CD14-positive monocyte (primary cell): ENCODE results near the gene USP9X. TPM values are rescaled to one million over a fixed set of nuclear protein-coding genes. Genes with fewer than 3 reads are reported as not detected.

Source experiments
- DNase-seq, 3 donors: peaks; one replicate each; pipeline ENCODE4 v3.0.0-alpha.2; 2011 to 2022
- H2AFZ ChIP-seq: 2 replicates; pipeline ENCODE4 v1.6.0; 2012; ENCODE audit warnings: mild to moderate bottlenecking, low read depth, low read length, inconsistent platforms; ENCODE audit not compliant: insufficient read depth, poor library complexity, severe bottlenecking
- H3K27ac ChIP-seq, 2 donors: 1 replicate in 1 of 2; 2 replicates in 1 of 2; pipeline ENCODE4 v1.5.1; 2012 to 2013; ENCODE audit warnings: low read length in 2 of 2, control low read depth in 1 of 2, inconsistent platforms in 1 of 2, low read depth in 1 of 2, mild to moderate bottlenecking in 1 of 2
- H3K27me3 ChIP-seq, 2 donors: one replicate each; pipeline versions ENCODE4 v1.6.0 to v1.6.1; 2011 to 2013; ENCODE audit warnings: low read length in 2 of 2; ENCODE audit not compliant: control insufficient read depth in 2 of 2, insufficient read depth in 2 of 2
- H3K36me3 ChIP-seq, 2 donors: replicated peaks in 1 of 2; 1 replicate in 1 of 2; 2 replicates in 1 of 2; pipeline versions ENCODE4 v1.5.1 to v1.6.1; 2012 to 2013; ENCODE audit warnings: low read length in 2 of 2, control low read depth in 1 of 2, inconsistent platforms in 1 of 2, mild to moderate bottlenecking in 1 of 2; ENCODE audit not compliant: insufficient read depth in 2 of 2, control insufficient read depth in 1 of 2
- H3K4me1 ChIP-seq, 2 donors: 1 replicate in 1 of 2; 2 replicates in 1 of 2; pipeline versions ENCODE4 v1.5.1 to v1.6.1; 2012 to 2013; ENCODE audit warnings: low read length in 2 of 2, control low read depth in 1 of 2, inconsistent platforms in 1 of 2, mild to moderate bottlenecking in 1 of 2, moderate library complexity in 1 of 2; ENCODE audit not compliant: insufficient read depth in 2 of 2, control insufficient read depth in 1 of 2
- H3K4me2 ChIP-seq: replicated peaks from 2 replicates; pipeline ENCODE3; 2012; ENCODE audit warnings: low read length, moderate library complexity, mild to moderate bottlenecking; ENCODE audit not compliant: poor library complexity, severe bottlenecking; ENCODE audit errors: extremely low read depth
- H3K4me3 ChIP-seq, 3 experiments: fragments of 200-600 bp in 1 of 3; sonication (generic) in 1 of 3; replicated peaks in 1 of 3; 1 replicate in 2 of 3; 2 replicates in 1 of 3; pipeline ENCODE4 v1.5.1; 2011 to 2013; ENCODE audit warnings: low read length in 3 of 3, mild to moderate bottlenecking in 3 of 3, control low read depth in 2 of 3, low read depth in 2 of 3, inconsistent platforms in 1 of 3, moderate library complexity in 1 of 3
- H3K79me2 ChIP-seq: 2 replicates; pipeline ENCODE4 v1.6.0; 2012; ENCODE audit warnings: mild to moderate bottlenecking, control low read depth, inconsistent platforms, low read length, moderate library complexity; ENCODE audit not compliant: insufficient read depth
- H3K9ac ChIP-seq: 2 replicates; pipeline ENCODE4 v1.6.0; 2017; ENCODE audit warnings: low read length, mild to moderate bottlenecking; ENCODE audit not compliant: insufficient read depth, poor library complexity, severe bottlenecking
- H3K9me3 ChIP-seq, 2 donors: replicated peaks in 1 of 2; 1 replicate in 1 of 2; 2 replicates in 1 of 2; pipeline versions ENCODE4 v1.5.1 to v1.6.1; 2012 to 2013; ENCODE audit warnings: low read length in 2 of 2, control low read depth in 1 of 2; ENCODE audit not compliant: control insufficient read depth in 1 of 2, insufficient read depth in 1 of 2
- H4K20me1 ChIP-seq: 2 replicates; pipeline ENCODE4 v1.6.0; 2012; ENCODE audit warnings: mild to moderate bottlenecking, low read length, control low read depth, moderate library complexity; ENCODE audit not compliant: insufficient read depth
- H3K27ac Mint-ChIP-seq, 7 donors: one replicate each; pipeline ENCODE4 v1.8.0; 2020; ENCODE audit warnings: mild to moderate bottlenecking in 7 of 7, mixed read lengths in 7 of 7, moderate library complexity in 6 of 7, inconsistent platforms in 2 of 7
- H3K27me3 Mint-ChIP-seq, 3 donors: one replicate each; pipeline ENCODE4 v1.8.0; 2021 to 2022; ENCODE audit warnings: low read depth in 3 of 3, mild to moderate bottlenecking in 3 of 3, mixed read lengths in 3 of 3, moderate library complexity in 3 of 3, inconsistent platforms in 1 of 3
- H3K36me3 Mint-ChIP-seq, 2 donors: one replicate each; pipeline ENCODE4 v1.8.0; 2020; ENCODE audit warnings: mixed read lengths in 2 of 2, inconsistent platforms in 1 of 2, mild to moderate bottlenecking in 1 of 2
- H3K4me1 Mint-ChIP-seq: one replicate; pipeline ENCODE4 v1.8.0; 2020; ENCODE audit warnings: mild to moderate bottlenecking, mixed read lengths
- H3K4me3 Mint-ChIP-seq, 2 donors: one replicate each; pipeline ENCODE4 v1.8.0; 2020; ENCODE audit warnings: mild to moderate bottlenecking in 2 of 2, mixed read lengths in 2 of 2, moderate library complexity in 1 of 2
- H3K9me3 Mint-ChIP-seq, 7 donors: one replicate each; pipeline ENCODE4 v1.8.0; 2020 to 2022; ENCODE audit warnings: mixed read lengths in 7 of 7, mild to moderate bottlenecking in 6 of 7, moderate library complexity in 6 of 7, inconsistent platforms in 2 of 7
- WGBS: methylation state at CpG from one replicate; pipeline ENCODE4 v1.1.5; 2013; ENCODE audit warnings: missing lambda C conversion rate; ENCODE audit not compliant: insufficient coverage; 5-methylcytosine and 5-hydroxymethylcytosine counted together
- intact Hi-C, 2 donors: fragments of 100-400 bp; cut with micrococcal nuclease; formaldehyde crosslinking; loops; one replicate each; pipeline versions ENCODE4 v1.15.0 to v1.15.1; 2023
- polyA plus RNA-seq, 3 donors: library from polyadenylated mRNA; depleted of rRNA in 1 of 3; unstranded in 2 of 3; stranded (reverse) in 1 of 3; fragments of 300-500 nt in 2 of 3; fragments of >200 nt in 1 of 3; fragmentation: Illumina TruSeq in 2 of 3; gene quantifications; 1 replicate in 2 of 3; 2 replicates in 1 of 3; pipeline ENCODE4 v1.2.3, GENCODE V29; 2012 to 2021
- TF ChIP-seq, protein P1 (sequence below): fragments of 200-600 bp; IDR thresholded peaks from one replicate; pipeline ENCODE4 v1.8.0; 2022; ENCODE audit warnings: antibody characterized with exemption, mild to moderate bottlenecking

Gene USP9X
- polyA plus RNA-seq, 3 donors = 8.3 to 16.1 (median 9.6) TPM

DNA sequence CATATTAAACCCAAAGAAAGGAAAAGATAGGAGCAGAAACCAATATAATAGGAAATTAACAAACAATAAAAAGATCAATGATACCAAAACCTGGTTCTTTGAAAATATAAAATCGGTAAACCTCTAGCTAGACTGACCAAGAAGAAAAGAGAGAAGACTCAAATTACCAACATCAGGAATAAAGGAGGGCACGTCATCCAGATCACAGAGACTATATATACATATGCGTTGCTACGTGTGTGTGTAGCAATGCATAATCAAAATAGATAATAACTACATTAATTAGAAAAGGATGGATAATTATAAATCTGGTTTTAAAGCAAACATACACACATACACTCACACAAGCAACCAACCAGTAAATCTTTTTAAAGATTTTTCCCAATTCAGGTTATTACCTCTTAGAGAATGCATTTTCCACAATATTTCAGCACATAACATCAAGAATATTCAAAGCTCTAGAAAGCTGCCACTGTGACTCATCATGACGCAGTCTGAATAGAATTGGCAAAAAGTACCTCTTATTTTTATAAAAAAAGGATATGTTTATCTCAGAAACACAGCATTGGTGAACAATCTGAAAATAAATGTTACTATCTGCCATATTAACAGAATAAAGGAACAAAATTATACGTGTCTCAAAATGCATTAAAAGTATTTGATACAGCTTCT lies 41.4 kb upstream of the USP9X start:
- no peaks in the 10 kb centered on the region for H3K27me3 ChIP-seq
- intact Hi-C loops = no loop called here

DNA sequence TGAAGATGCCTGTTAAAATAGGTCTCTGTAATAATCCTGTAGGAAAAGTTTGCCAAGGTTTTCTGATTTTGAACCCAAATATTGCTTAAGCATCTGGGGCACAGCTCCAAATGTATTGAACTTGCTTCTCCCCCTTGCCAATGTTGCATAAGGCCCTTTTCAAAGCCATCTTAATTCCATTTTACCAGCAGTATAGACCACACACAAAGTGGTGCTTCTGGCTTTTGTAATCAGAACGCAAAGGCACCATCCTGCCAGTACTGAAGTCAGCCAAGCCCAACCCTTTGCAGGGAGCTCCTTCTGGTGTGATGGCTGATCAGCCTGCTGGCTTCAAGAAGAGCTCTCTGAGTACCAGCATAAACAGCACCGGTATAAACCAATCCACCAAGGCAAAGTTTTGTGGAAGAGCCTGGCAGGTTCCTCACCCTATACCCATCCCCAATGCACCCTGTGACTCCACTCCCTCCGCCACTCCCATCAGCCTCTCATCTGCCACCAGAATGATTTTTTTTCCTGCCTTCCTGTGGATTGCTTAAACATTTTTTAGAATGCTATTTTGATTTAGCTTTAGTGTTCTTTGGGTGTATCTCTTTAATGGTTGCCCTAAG lies 39.2 kb upstream of the USP9X start:
- H3K9ac ChIP-seq = no peak overlapping the region
- TF ChIP-seq, protein P1, sequence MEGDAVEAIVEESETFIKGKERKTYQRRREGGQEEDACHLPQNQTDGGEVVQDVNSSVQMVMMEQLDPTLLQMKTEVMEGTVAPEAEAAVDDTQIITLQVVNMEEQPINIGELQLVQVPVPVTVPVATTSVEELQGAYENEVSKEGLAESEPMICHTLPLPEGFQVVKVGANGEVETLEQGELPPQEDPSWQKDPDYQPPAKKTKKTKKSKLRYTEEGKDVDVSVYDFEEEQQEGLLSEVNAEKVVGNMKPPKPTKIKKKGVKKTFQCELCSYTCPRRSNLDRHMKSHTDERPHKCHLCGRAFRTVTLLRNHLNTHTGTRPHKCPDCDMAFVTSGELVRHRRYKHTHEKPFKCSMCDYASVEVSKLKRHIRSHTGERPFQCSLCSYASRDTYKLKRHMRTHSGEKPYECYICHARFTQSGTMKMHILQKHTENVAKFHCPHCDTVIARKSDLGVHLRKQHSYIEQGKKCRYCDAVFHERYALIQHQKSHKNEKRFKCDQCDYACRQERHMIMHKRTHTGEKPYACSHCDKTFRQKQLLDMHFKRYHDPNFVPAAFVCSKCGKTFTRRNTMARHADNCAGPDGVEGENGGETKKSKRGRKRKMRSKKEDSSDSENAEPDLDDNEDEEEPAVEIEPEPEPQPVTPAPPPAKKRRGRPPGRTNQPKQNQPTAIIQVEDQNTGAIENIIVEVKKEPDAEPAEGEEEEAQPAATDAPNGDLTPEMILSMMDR = no peak
- intact Hi-C loops = no loop called here
- H3K9me3 ChIP-seq = no peaks in the 10 kb centered on the region
- H3K4me3 ChIP-seq = no peak overlapping the region
- Mint-ChIP-seq H3K9me3 (peaks cover 0 to 3% (median 0%) of the 10 kb centered on the region in 7 donors), H3K4me3 (no peak overlapping the region), H3K27ac (no peak overlapping the region), H3K36me3 (no peaks in the 10 kb centered on the region), H3K27me3 (peaks cover 1 to 19% (median 1%) of the 10 kb centered on the region in 3 donors), H3K4me1 (peaks cover 11% of the 10 kb centered on the region)
- H2AFZ ChIP-seq = no peak overlapping the region
- H3K36me3 ChIP-seq = no peaks in the 10 kb centered on the region
- H3K27me3 ChIP-seq = no peaks in the 10 kb centered on the region
- no peak overlapping the region for H3K4me2 ChIP-seq
- H3K27ac ChIP-seq = no peak overlapping the region
- WGBS = no CpG with 5 or more reads among the region's 3 CpGs
- DNase-seq = no peak
- H3K4me1 ChIP-seq = no peaks in the 10 kb centered on the region
- no peaks in the 10 kb centered on the region for H3K79me2 ChIP-seq
- no peaks in the 10 kb centered on the region for H4K20me1 ChIP-seq

More for the DNA sequence above, 41.4 kb upstream of the USP9X start:
- no peaks in the 10 kb centered on the region for H3K36me3 Mint-ChIP-seq
- Histone ChIP-seq H3K27ac (no peak overlapping the region), H2AFZ (no peak overlapping the region), H3K9me3 (no peaks in the 10 kb centered on the region), H3K4me1 (no peaks in the 10 kb centered on the region), H3K79me2 (no peaks in the 10 kb centered on the region), H4K20me1 (no peaks in the 10 kb centered on the region), H3K4me2 (no peak overlapping the region), H3K4me3 (no peak overlapping the region), H3K9ac (no peak overlapping the region), H3K36me3 (no peaks in the 10 kb centered on the region)
- no peak for DNase-seq
- TF ChIP-seq, protein P1 = no peak
- WGBS = no CpG with 5 or more reads among the region's 6 CpGs
- H3K27me3 Mint-ChIP-seq = peaks cover 1 to 27% (median 1%) of the 10 kb centered on the region in 3 donors
- H3K4me1 Mint-ChIP-seq = peaks cover 17% of the 10 kb centered on the region
- H3K4me3 Mint-ChIP-seq = no peak overlapping the region
- H3K27ac Mint-ChIP-seq = no peak overlapping the region
- peaks cover 0 to 3% (median 0%) of the 10 kb centered on the region in 7 donors for H3K9me3 Mint-ChIP-seq
